B cell (primary cell): ENCODE measurements around the gene THAP8. TPM values are rescaled to one million over a fixed set of nuclear protein-coding genes. Genes with fewer than 3 reads are reported as not detected.
A peak's percentile ranks its signal among the peaks of the same experiment; 100 is the strongest.

Experiments used
- ATAC-seq: fragments of 200-7000 bp; cut with Tn5 transposase; one replicate; pipeline ENCODE4 v1.10.0; 2021; ENCODE audit warnings: low read depth, mild to moderate bottlenecking, moderate number of reproducible peaks, moderate library complexity
- CTCF ChIA-PET: fragments of 350-600 bp; sonication (Branson Sonifier 250); formaldehyde crosslinking; loops from one replicate; lab custom pipeline; 2021; ENCODE audit warnings: antibody characterized with exemption, inconsistent platforms; lab: Charles Lee
- POLR2A ChIA-PET: fragments of 350-600 bp; sonication (Branson Sonifier 250); formaldehyde crosslinking; loops from one replicate; lab custom pipeline; 2021; ENCODE audit warnings: antibody characterized with exemption; lab: Charles Lee
- DNase-seq: peaks from one replicate; pipeline ENCODE4 v3.0.0; 2013
- H2AFZ ChIP-seq: 2 replicates; pipeline ENCODE4 v1.6.1; 2012; ENCODE audit warnings: mild to moderate bottlenecking, low read depth, low read length; ENCODE audit not compliant: insufficient read depth, poor library complexity, severe bottlenecking
- H3K27ac ChIP-seq, 2 donors: 1 replicate in 1 of 2; 2 replicates in 1 of 2; pipeline ENCODE4 v1.5.1; 2012 to 2013; ENCODE audit warnings: low read length in 2 of 2, mild to moderate bottlenecking in 2 of 2, moderate library complexity in 1 of 2
- H3K27me3 ChIP-seq, 4 experiments: fragments of 200-600 bp in 1 of 4; sonication (generic) in 1 of 4; replicated peaks in 1 of 4; 1 replicate in 2 of 4; 2 replicates in 2 of 4; pipeline versions ENCODE4 v1.6.1 to v1.7.0; 2013 to 2016; ENCODE audit warnings: low read length in 3 of 4, mild to moderate bottlenecking in 2 of 4, mixed read lengths in 1 of 4, moderate library complexity in 1 of 4; ENCODE audit not compliant: insufficient read depth in 4 of 4, control insufficient read depth in 3 of 4; ENCODE audit errors: control extremely low read depth in 1 of 4
- H3K36me3 ChIP-seq, 2 experiments: replicated peaks in 1 of 2; 1 replicate in 1 of 2; 2 replicates in 1 of 2; pipeline versions ENCODE4 v1.6.1 to v1.7.1; 2013; ENCODE audit warnings: low read length in 1 of 2; ENCODE audit not compliant: insufficient read depth in 2 of 2, control insufficient read depth in 1 of 2; ENCODE audit errors: control extremely low read depth in 1 of 2, extremely low read depth in 1 of 2
- H3K4me1 ChIP-seq, 2 donors: fragments of 200-600 bp in 1 of 2; sonication (generic) in 1 of 2; 1 replicate in 1 of 2; 2 replicates in 1 of 2; pipeline versions ENCODE4 v1.5.1 to v1.6.1; 2013 to 2017; ENCODE audit warnings: low read length in 2 of 2; ENCODE audit not compliant: control insufficient read depth in 2 of 2, insufficient read depth in 2 of 2
- H3K4me2 ChIP-seq: replicated peaks from 2 replicates; pipeline ENCODE3; 2012; ENCODE audit warnings: mild to moderate bottlenecking, low read depth, low read length; ENCODE audit not compliant: poor library complexity, severe bottlenecking
- H3K4me3 ChIP-seq, 5 experiments: fragments of 200-600 bp in 1 of 5; sonication (generic) in 1 of 5; 1 replicate in 3 of 5; 2 replicates in 2 of 5; pipeline versions ENCODE4 v1.5.1 to v1.7.0; 2011 to 2016; ENCODE audit warnings: low read length in 4 of 5, mild to moderate bottlenecking in 4 of 5, low read depth in 2 of 5, control low read depth in 1 of 5, moderate library complexity in 1 of 5; ENCODE audit not compliant: insufficient read depth in 1 of 5; ENCODE audit errors: control extremely low read depth in 1 of 5, extremely low read depth in 1 of 5
- H3K79me2 ChIP-seq: fragments of 200-600 bp; sonication (generic); one replicate; pipeline ENCODE4 v1.6.0; 2016; ENCODE audit warnings: low read length; ENCODE audit not compliant: control insufficient read depth, insufficient read depth
- H3K9ac ChIP-seq: fragments of 200-600 bp; sonication (generic); 2 replicates; pipeline ENCODE4 v1.6.1; 2017; ENCODE audit warnings: mild to moderate bottlenecking, low read length, moderate library complexity
- H3K9me3 ChIP-seq, 3 donors: one replicate each; pipeline versions ENCODE4 v1.6.1 to v1.7.1; 2013; ENCODE audit warnings: low read length in 2 of 3; ENCODE audit not compliant: control insufficient read depth in 2 of 3, insufficient read depth in 1 of 3; ENCODE audit errors: control extremely low read depth in 1 of 3
- H4K20me1 ChIP-seq: 2 replicates; pipeline ENCODE4 v1.6.0; 2012; ENCODE audit warnings: mild to moderate bottlenecking, low read length; ENCODE audit not compliant: insufficient read depth, control insufficient read depth, poor library complexity, severe bottlenecking
- H3K27ac Mint-ChIP-seq: one replicate; pipeline ENCODE4 v1.8.0; 2021; ENCODE audit warnings: mixed read lengths
- H3K27me3 Mint-ChIP-seq: one replicate; pipeline ENCODE4 v1.8.0; 2021; ENCODE audit warnings: mixed read lengths
- H3K4me1 Mint-ChIP-seq: one replicate; pipeline ENCODE4 v1.8.0; 2021; ENCODE audit warnings: mixed read lengths
- H3K4me3 Mint-ChIP-seq: one replicate; pipeline ENCODE4 v1.8.0; 2021; ENCODE audit warnings: mixed read lengths
- H3K9me3 Mint-ChIP-seq: one replicate; pipeline ENCODE4 v1.8.0; 2022; ENCODE audit warnings: mixed read lengths; ENCODE audit not compliant: insufficient read depth
- CTCF ChIP-seq: fragments of 200-600 bp; IDR thresholded peaks from one replicate; pipeline ENCODE4 v1.8.0; 2022; ENCODE audit warnings: antibody characterized with exemption, mild to moderate bottlenecking
- EZH2 ChIP-seq: IDR thresholded peaks from 2 replicates; pipeline ENCODE4 v1.6.1; 2012; ENCODE audit warnings: borderline replicate concordance, low read depth, mild to moderate bottlenecking, moderate library complexity, low read length; ENCODE audit not compliant: insufficient read depth, poor library complexity, severe bottlenecking
- WGBS: methylation state at CpG from one replicate; pipeline ENCODE4 v1.1.5; 2013; ENCODE audit warnings: missing lambda C conversion rate; ENCODE audit not compliant: insufficient coverage; 5-methylcytosine and 5-hydroxymethylcytosine counted together
- intact Hi-C: fragments of 100-400 bp; cut with micrococcal nuclease; formaldehyde crosslinking; loops from one replicate; pipeline ENCODE4 v1.10.0; 2022
- polyA plus RNA-seq: library from polyadenylated mRNA; depleted of rRNA; stranded (reverse); fragments of >200 nt; gene quantifications from 2 replicates; pipeline ENCODE4 v1.2.3, GENCODE V29; 2012
- total RNA-seq, 2 donors: library from RNA; stranded (reverse); fragments of 120-200 nt in 1 of 2; gene quantifications; 1 replicate in 1 of 2; 2 replicates in 1 of 2; pipeline versions ENCODE4 v1.2.3 to v1.2.4, GENCODE V29; 2013 to 2022

THAP8 gene
- total and polyA plus RNA-seq, 2 donors (not counting 1 experiment from before 2014, with no cell fraction given) = 4.5 to 5.7 TPM

DNA sequence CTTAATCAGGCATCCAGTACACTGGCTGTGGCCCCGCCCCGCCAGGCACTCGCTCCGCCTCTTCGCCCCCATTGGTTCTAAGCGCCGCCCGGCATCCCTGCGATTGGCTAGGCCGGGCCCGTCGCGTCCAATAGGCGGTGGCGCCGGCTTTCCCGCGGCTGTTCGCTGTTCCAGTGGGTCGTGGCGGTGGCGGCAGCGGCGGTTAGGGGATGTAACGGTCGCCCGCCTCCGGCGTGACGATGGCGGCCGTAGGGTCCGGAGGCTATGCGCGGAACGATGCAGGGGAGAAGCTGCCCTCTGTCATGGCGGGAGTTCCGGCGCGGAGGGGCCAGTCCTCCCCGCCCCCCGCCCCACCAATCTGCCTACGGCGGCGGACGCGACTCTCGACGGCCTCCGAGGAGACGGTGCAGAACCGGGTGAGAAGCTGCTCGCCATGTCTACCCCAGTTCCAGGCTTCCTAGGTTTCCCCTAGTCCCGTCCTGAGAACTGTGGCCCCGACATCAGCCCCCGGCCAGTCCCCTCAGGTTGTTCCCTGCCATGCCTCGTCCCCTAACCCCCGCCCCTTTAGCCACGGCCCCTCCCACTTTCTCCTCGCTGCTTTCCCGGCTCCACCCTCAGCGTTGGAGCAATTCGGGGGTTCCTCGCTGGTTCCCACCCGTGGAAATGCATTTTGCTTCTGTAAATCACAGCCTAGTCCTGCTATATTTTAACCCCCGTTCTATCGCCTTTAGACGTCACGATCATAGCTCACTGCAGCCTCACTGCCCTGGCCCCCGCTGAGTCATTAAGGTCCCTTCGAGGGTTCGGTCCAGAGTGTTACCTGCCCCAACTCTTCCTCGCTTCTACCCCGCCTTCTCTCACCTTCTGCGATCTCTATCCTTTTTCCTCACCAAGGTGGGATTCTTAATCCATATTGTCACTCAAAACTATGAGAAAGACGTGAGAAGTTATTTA lies 925 bp upstream of the THAP8 start, which contains the start of gene WDR62:
TSS of gene WDR62 (plus strand) at position 165 of the 954 bp plus-strand sequence. CDS start at position 240, 75 bp downstream.
- Histone ChIP-seq H3K9ac (peak within 1 kb of the TSS; percentile 80), H3K36me3 (no peaks in the 10 kb centered on the region), H3K27me3 (no peaks in the 10 kb centered on the region), H3K27ac (peak within 1 kb of the TSS; percentile 86 to 98), H3K79me2 (peaks cover 18% of the 10 kb centered on the region), H4K20me1 (no peaks in the 10 kb centered on the region), H3K9me3 (no peaks in the 10 kb centered on the region), H3K4me1 (peaks cover 9 to 18% of the 10 kb centered on the region in 2 donors), H3K4me3 (peak within 1 kb of the TSS; percentile 63 to 90 (median 65)), H3K4me2 (peak within 1 kb of the TSS; percentile 91), H2AFZ (peak within 1 kb of the TSS; percentile 95)
- under 1% methylated on average over 75 of the region's 76 CpGs for WGBS
- Mint-ChIP-seq H3K4me1 (peaks cover 18% of the 10 kb centered on the region), H3K27ac (peak within 1 kb of the TSS; percentile 94), H3K9me3 (no peaks in the 10 kb centered on the region), H3K27me3 (no peaks in the 10 kb centered on the region), H3K4me3 (peak within 1 kb of the TSS; percentile 98)
- POLR2A ChIA-PET = interaction anchor here (0.5 to 3.1 kb wide), 7 partner anchors 21 to 313 kb away, joined by 3 to 22 read pairs (median 4); partner anchors contain the start of genes ALKBH6, CAPNS1, IGFLR1 and POLR2I
- intact Hi-C loops = loop anchor here (1.0 to 10.0 kb wide), 11 partner anchors 41 to 443 kb away; partner anchors contain the start of genes ALKBH6, HAUS5, LIN37 and SDHAF1
- no peak for DNase-seq
- TF ChIP-seq EZH2 (no peak), CTCF (peak; percentile 27)
- peak; percentile 73 for ATAC-seq
- CTCF ChIA-PET = interaction anchor here (0.6 to 1.4 kb wide), 3 partner anchors 49 to 73 kb away, joined by 3 to 5 read pairs (median 4); partner anchors contain the start of gene POLR2I
